Neuronal stem cell (in vitro differentiated cells): ENCODE measurements around the gene COL2A1.
"Not testable (repeated sequence)": the region's sequence is repeated elsewhere in the genome, so short reads cannot be mapped to it uniquely, and the experiment has no call there.

Experiments
- DNase-seq: peaks from one replicate; pipeline ENCODE4 v3.0.0-alpha.2; 2013; ENCODE audit warnings: low spot score
- H2AFZ ChIP-seq: one replicate; pipeline ENCODE4 v1.6.1; 2013; ENCODE audit warnings: mild to moderate bottlenecking, low read length, inconsistent platforms
- H2AK5ac ChIP-seq: 2 replicates; pipeline ENCODE4 v1.6.1; 2013; ENCODE audit warnings: low read depth, mild to moderate bottlenecking, inconsistent platforms, low read length, moderate library complexity, mixed read lengths
- H2BK120ac ChIP-seq: 2 replicates; pipeline ENCODE4 v1.6.1; 2013; ENCODE audit warnings: low read depth, mild to moderate bottlenecking, inconsistent platforms, low read length, moderate library complexity, mixed read lengths
- H2BK12ac ChIP-seq: one replicate; pipeline ENCODE4 v1.6.1; 2013; ENCODE audit warnings: low read length, inconsistent platforms
- H2BK15ac ChIP-seq: 2 replicates; pipeline ENCODE4 v1.6.1; 2013; ENCODE audit warnings: mild to moderate bottlenecking, low read length, inconsistent platforms, mixed read lengths
- H2BK5ac ChIP-seq: one replicate; pipeline ENCODE4 v1.6.1; 2013; ENCODE audit warnings: inconsistent platforms, mild to moderate bottlenecking, low read length, moderate library complexity
- H3K14ac ChIP-seq: one replicate; pipeline ENCODE4 v1.6.1; 2013; ENCODE audit warnings: low read length, inconsistent platforms
- H3K18ac ChIP-seq: 2 replicates; pipeline ENCODE4 v1.6.1; 2013; ENCODE audit warnings: low read length, inconsistent platforms
- H3K23ac ChIP-seq: 2 replicates; pipeline ENCODE4 v1.6.1; 2013; ENCODE audit warnings: low read depth, mild to moderate bottlenecking, mixed read lengths, low read length, inconsistent platforms; ENCODE audit not compliant: poor library complexity
- H3K27ac ChIP-seq: replicated peaks from 3 replicates; pipeline ENCODE4 v1.5.1; 2013; ENCODE audit warnings: low read length, inconsistent platforms
- H3K27me3 ChIP-seq, 3 experiments: 2 replicates each; pipeline ENCODE4 v1.6.1; 2013; ENCODE audit warnings: low read length in 3 of 3, mild to moderate bottlenecking in 2 of 3, inconsistent platforms in 1 of 3, low read depth in 1 of 3, mixed read lengths in 1 of 3, moderate library complexity in 1 of 3; ENCODE audit not compliant: control insufficient read depth in 3 of 3, insufficient read depth in 3 of 3
- H3K36me3 ChIP-seq, 2 donors: replicated peaks in 1 of 2; 2 replicates each; pipeline ENCODE4 v1.6.1; 2013; ENCODE audit warnings: low read length in 2 of 2; ENCODE audit not compliant: control insufficient read depth in 2 of 2, insufficient read depth in 2 of 2
- H3K4ac ChIP-seq: 2 replicates; pipeline ENCODE4 v1.6.1; 2013; ENCODE audit warnings: inconsistent platforms, mild to moderate bottlenecking, low read length, moderate library complexity
- H3K4me1 ChIP-seq, 2 donors: 1 replicate in 1 of 2; 2 replicates in 1 of 2; pipeline ENCODE4 v1.6.1; 2013; ENCODE audit warnings: low read length in 2 of 2, low read depth in 1 of 2; ENCODE audit not compliant: control insufficient read depth in 2 of 2, insufficient read depth in 1 of 2
- H3K4me2 ChIP-seq: one replicate; pipeline ENCODE4 v1.6.1; 2013; ENCODE audit warnings: mild to moderate bottlenecking, low read length, inconsistent platforms; ENCODE audit not compliant: insufficient read depth, poor library complexity, severe bottlenecking
- H3K4me3 ChIP-seq, 2 donors: 2 replicates each; pipeline ENCODE4 v1.5.1; 2013; ENCODE audit warnings: low read length in 2 of 2, mild to moderate bottlenecking in 2 of 2, inconsistent platforms in 1 of 2, moderate library complexity in 1 of 2
- H3K79me1 ChIP-seq: one replicate; pipeline ENCODE4 v1.6.1; 2013; ENCODE audit warnings: low read depth, mild to moderate bottlenecking, inconsistent platforms, low read length, moderate library complexity
- H3K9ac ChIP-seq: one replicate; pipeline ENCODE4 v1.6.1; 2013; ENCODE audit warnings: mild to moderate bottlenecking, low read depth, low read length, inconsistent platforms; ENCODE audit not compliant: poor library complexity
- H3K9me3 ChIP-seq, 2 donors: replicated peaks in 1 of 2; 2 replicates each; pipeline versions ENCODE3 to v1.6.1; 2013; ENCODE audit warnings: low read length in 2 of 2, mild to moderate bottlenecking in 2 of 2, inconsistent platforms in 1 of 2, low read depth in 1 of 2, mixed read lengths in 1 of 2, moderate library complexity in 1 of 2; ENCODE audit not compliant: control insufficient read depth in 2 of 2, insufficient read depth in 1 of 2
- H4K8ac ChIP-seq: one replicate; pipeline ENCODE4 v1.6.1; 2013; ENCODE audit warnings: low read depth, mild to moderate bottlenecking, inconsistent platforms, low read length, moderate library complexity
- H4K91ac ChIP-seq: one replicate; pipeline ENCODE4 v1.6.1; 2013; ENCODE audit warnings: low read length, low read depth, mild to moderate bottlenecking, inconsistent platforms; ENCODE audit not compliant: poor library complexity
- WGBS, 2 donors: extraction: QIAGEN DNeasy Blood & Tissue Kit; methylation state at CpG; one replicate each; pipeline ENCODE4 v1.1.7; 2013; ENCODE audit warnings: missing lambda C conversion rate in 2 of 2, mixed read lengths in 1 of 2; ENCODE audit not compliant: insufficient read length in 2 of 2, insufficient replicate concordance in 1 of 2; ENCODE audit errors: extremely low coverage in 2 of 2; 5-methylcytosine and 5-hydroxymethylcytosine counted together

COL2A1 gene

GRCh38 chr12:47963340-47964040 is 40.8 kb downstream of the COL2A1 start, which contains the start of gene TMEM106C:
TMEM106C (plus strand) TSS chr12:47963596; CDS start chr12:47964237, 641 bp downstream.
- WGBS, 2 donors = no CpG with 5 or more reads among the region's 59 CpGs
- peaks cover 2 to 4% of the 10 kb centered on the region in 2 donors for H3K9me3 ChIP-seq
- DNase-seq = peak; percentile 95
- H4K91ac ChIP-seq = no peak within 1 kb of the TSS
- peak within 1 kb of the TSS; percentile 99 for H2AFZ ChIP-seq
- peak within 1 kb of the TSS; percentile 86 to 91 for H3K4me3 ChIP-seq
- peak within 1 kb of the TSS; percentile 64 for H2AK5ac ChIP-seq
- H3K4me1 ChIP-seq = peaks cover 3% of the 10 kb centered on the region in 2 donors
- peak within 1 kb of the TSS; percentile 72 for H2BK15ac ChIP-seq
- no peak within 1 kb of the TSS for H2BK120ac ChIP-seq
- peak within 1 kb of the TSS; percentile 95 for H3K4me2 ChIP-seq
- no peak within 1 kb of the TSS for H3K4ac ChIP-seq
- H2BK5ac ChIP-seq = no peak within 1 kb of the TSS
- peak within 1 kb of the TSS; percentile 68 for H3K23ac ChIP-seq
- peak within 1 kb of the TSS; percentile 80 for H3K18ac ChIP-seq
- no peak within 1 kb of the TSS for H2BK12ac ChIP-seq
- peak within 1 kb of the TSS; percentile 21 for H3K14ac ChIP-seq
- peaks cover 9 to 41% of the 10 kb centered on the region in 2 donors for H3K36me3 ChIP-seq
- peaks cover 3% of the 10 kb centered on the region for H3K79me1 ChIP-seq
- H3K27me3 ChIP-seq = peaks cover 0 to 9% (median 8%) of the 10 kb centered on the region in 3 experiments
- H3K27ac ChIP-seq = no peak within 1 kb of the TSS
- peak within 1 kb of the TSS; percentile 74 for H3K9ac ChIP-seq
- no peak within 1 kb of the TSS for H4K8ac ChIP-seq

DNA sequence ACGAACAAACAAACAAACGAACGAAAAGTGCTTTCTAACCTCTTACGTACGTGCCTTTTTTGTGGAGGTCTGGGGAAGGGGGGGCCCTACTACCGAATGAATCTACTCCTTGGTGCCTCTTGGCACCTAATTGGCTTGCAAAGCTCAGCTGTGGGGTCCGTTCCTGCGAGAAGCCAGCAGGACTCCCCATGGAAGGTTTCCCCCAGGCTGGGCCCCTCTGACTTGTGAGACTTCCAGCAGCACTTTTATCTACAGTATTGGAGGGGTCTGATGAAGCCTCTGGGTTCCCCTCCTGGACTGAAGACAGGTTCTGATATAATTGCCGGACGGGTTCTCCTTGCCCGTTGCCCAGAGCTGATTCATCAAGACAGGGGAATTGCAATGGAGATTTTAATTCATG is 42.1 kb downstream of the COL2A1 start:
- H4K91ac ChIP-seq = no peak overlapping the region
- H2BK5ac ChIP-seq = no peak overlapping the region
- no peak overlapping the region for H3K27ac ChIP-seq
- WGBS, 2 donors = no CpG with 5 or more reads among the region's 11 CpGs
- peak overlapping the region; percentile 99 for H2AFZ ChIP-seq
- peaks cover 0 to 9% (median 8%) of the 10 kb centered on the region in 3 experiments for H3K27me3 ChIP-seq
- no peak overlapping the region for H3K23ac ChIP-seq
- peaks cover 9 to 29% of the 10 kb centered on the region in 2 donors for H3K36me3 ChIP-seq
- H2BK12ac ChIP-seq = no peak overlapping the region
- peaks cover 3% of the 10 kb centered on the region for H3K79me1 ChIP-seq
- H3K18ac ChIP-seq = no peak overlapping the region
- no peak overlapping the region for H2AK5ac ChIP-seq
- H4K8ac ChIP-seq = no peak overlapping the region
- H3K4me1 ChIP-seq = peaks cover 3% of the 10 kb centered on the region in 2 donors
- H3K4me3 ChIP-seq = no peak overlapping the region
- H3K4me2 ChIP-seq = no peak overlapping the region
- no peak overlapping the region for H3K9ac ChIP-seq
- no peak overlapping the region for H3K4ac ChIP-seq
- H3K9me3 ChIP-seq = peaks cover 4 to 8% of the 10 kb centered on the region in 2 donors
- no peak overlapping the region for H2BK120ac ChIP-seq
- H3K14ac ChIP-seq = no peak overlapping the region
- no peak overlapping the region for H2BK15ac ChIP-seq
- DNase-seq = no peak

DNA sequence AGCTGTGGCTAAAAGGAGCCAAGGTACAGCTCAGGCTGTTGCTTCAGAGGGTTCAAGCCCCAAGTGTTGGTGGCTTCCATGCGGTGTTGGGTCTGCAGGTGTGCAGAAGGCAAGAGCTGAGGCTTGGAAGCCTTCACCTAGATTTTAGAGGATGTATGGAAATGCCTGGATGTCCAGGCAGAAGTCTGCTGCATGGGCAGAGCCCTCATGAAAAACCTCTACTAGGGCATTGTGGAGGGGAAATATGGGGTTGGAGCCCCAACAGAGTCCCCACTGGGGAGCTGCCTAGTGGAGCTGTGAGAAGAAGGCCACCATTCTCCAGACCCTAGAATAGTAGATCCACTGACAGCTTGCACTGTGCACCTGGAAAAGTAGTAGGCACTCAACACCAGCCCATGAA is 46.6 kb downstream of the COL2A1 start:
- H2BK15ac ChIP-seq, H4K91ac ChIP-seq, H3K9me3 ChIP-seq, H3K27ac ChIP-seq, H3K23ac ChIP-seq, H3K14ac ChIP-seq, H2AFZ ChIP-seq, H3K18ac ChIP-seq, H3K79me1 ChIP-seq, H3K4me3 ChIP-seq, H4K8ac ChIP-seq, H2BK12ac ChIP-seq, H2AK5ac ChIP-seq, H2BK120ac ChIP-seq, H2BK5ac ChIP-seq, H3K9ac ChIP-seq, H3K4ac ChIP-seq, DNase-seq, H3K36me3 ChIP-seq, H3K4me1 ChIP-seq, H3K4me2 ChIP-seq: not testable (repeated sequence)
- WGBS, 2 donors = no CpG with 5 or more reads among the region's 1 CpG
- H3K27me3 ChIP-seq = peaks cover 0 to 30% (median 3%) of the 10 kb centered on the region in 3 experiments

GRCh38 chr12:47955059-47955458 is 49.2 kb downstream of the COL2A1 start:
- no peak overlapping the region for H2BK12ac ChIP-seq
- H3K23ac ChIP-seq = no peak overlapping the region
- no peak overlapping the region for H3K4ac ChIP-seq
- H3K4me3 ChIP-seq = no peak overlapping the region
- H3K27me3 ChIP-seq = peaks cover 0 to 27% (median 0%) of the 10 kb centered on the region in 3 experiments
- H3K18ac ChIP-seq = no peak overlapping the region
- no peaks in the 10 kb centered on the region for H3K79me1 ChIP-seq
- WGBS, 2 donors = no CpG with 5 or more reads among the region's 3 CpGs
- peaks cover 4 to 7% of the 10 kb centered on the region in 2 donors for H3K9me3 ChIP-seq
- no peak overlapping the region for H2BK15ac ChIP-seq
- no peaks in the 10 kb centered on the region for H3K36me3 ChIP-seq
- no peak overlapping the region for H3K27ac ChIP-seq
- H2BK5ac ChIP-seq = no peak overlapping the region
- H2AK5ac ChIP-seq = no peak overlapping the region
- no peak overlapping the region for H4K91ac ChIP-seq
- DNase-seq = no peak
- H2AFZ ChIP-seq = no peak overlapping the region
- no peak overlapping the region for H2BK120ac ChIP-seq
- H3K4me1 ChIP-seq = peaks cover 0 to 3% of the 10 kb centered on the region in 2 donors
- no peak overlapping the region for H3K4me2 ChIP-seq
- H4K8ac ChIP-seq = no peak overlapping the region
- H3K14ac ChIP-seq = no peak overlapping the region
- no peak overlapping the region for H3K9ac ChIP-seq
